AG08396 (cell line): ENCODE data around the gene LRRC31.

Experiments
- DNase-seq: peaks from one replicate; pipeline ENCODE4 v3.0.0; 2012; ENCODE audit warnings: low spot score, mixed read lengths

LRRC31 gene

DNA sequence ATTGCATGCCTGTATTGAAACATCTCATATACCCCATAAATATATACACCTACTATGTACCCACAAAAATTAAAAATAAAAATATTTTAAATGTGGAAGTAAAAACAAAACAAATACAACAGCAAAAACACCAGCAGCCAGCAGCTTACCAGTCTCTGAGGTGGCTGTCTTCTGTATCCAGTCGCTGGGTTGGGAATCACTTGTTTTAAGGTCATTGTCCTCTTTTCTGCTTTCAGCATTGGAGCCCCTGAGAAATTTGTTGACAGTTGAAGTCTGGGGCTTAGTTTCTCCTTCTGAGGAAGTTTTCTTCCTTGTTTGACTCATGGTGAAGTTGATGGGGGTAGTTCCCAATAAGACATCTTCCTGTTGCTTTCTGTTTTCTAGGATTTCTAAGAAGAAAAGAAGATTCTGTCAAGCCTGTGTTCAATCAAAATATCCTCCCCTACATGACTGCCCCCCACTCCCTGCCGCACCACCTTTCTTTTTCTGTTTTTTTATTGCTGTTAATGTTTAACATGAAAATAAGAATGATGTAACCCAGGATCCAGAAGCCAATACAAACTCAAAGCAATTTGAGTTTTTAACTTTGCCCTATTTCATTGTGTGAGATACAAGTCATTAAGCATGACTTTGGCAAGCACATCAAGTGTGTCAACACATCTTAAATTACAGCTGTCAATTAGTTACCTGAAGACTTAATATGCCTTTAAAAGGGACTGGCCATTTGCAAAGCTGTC lies at the start of gene LRRC31:
LRRC31 (minus strand) TSS at position 452 of the 737 bp plus-strand sequence; CDS start at position 324, 128 bp downstream.
- DNase-seq, result no peak

DNA sequence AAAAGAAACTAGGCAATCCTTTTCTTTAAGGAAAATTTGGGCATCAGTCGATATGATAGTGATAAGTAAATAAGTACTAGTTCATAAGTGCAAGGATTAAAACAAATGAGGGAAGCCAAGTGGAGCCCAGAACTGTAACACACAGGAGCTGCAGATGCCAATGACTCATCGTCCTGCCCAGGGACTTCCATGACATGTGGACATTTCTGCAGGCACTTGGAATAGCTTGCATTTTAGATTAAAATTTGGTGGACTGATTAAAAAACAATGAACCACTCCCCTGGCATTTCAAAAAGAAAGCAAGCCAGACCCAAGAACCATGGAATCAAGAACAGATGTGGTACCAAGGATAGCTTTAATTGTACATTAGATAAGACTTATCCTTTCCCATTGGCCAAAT lies 44.6 kb upstream of the LRRC31 start:
- peak; percentile 44 for DNase-seq

DNA sequence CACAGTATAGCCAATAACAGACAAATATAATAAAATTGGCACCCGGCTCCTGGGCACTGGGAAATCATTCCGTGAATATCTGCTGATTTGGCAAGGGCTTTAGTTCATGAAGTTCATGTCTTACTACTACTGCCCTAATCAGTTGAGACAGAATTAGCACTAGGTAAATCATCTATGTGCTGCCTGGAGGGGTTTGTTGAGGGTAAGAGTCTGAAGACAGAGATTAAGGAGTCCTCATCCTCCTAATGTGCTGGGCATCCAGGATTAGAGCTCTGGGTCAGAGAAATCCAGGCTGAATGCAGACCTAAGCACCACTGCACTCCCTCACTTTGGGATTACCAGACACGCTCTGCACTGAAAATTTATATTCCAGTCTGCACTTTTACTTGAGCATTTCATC lies 43.6 kb upstream of the LRRC31 start:
- no peak for DNase-seq

DNA sequence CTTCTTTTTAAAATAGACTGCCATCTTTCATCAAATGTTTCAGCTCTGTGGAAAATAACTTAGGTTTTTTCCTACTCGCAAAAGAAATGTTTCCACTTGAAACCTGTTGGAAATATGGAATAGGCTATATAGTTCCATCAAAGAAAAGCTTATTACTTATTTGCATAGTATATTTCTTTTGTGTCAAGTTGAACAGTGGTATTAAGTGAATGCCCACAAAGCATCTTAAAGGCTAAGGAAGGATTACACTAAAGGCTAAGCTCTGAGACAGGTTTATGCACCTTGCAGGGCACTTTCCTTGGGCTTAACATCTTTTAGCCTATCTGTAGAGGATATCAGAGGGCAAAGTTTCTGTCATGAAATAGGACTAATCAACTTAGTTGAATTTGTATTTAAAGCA lies 41.5 kb upstream of the LRRC31 start, which contains the start of gene SAMD7:
SAMD7 (plus strand) TSS at position 301 of the 400 bp plus-strand sequence. CDS start 7,927 bp downstream, outside the sequence.
- DNase-seq, result no peak

DNA sequence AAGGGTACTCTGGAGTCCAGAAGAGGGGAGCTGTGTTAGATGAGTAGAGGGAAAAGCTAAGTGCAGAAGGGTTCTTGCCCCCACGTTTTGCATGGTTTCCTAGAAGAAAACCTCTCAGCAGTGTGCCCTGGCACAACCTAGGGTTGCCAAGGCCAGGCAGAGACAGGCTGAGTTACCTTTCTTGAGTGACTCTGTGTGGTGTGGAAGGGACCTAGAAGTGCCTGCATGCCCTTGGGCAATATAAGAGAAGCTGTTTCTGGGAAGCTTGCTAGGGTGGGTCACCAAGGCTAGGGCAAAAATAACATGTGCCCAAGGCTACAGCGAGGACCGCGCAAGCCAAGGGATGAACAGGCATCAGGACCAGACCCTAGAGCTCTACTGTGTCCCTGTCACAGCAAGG lies 38.2 kb upstream of the LRRC31 start:
- DNase-seq, result no peak

DNA sequence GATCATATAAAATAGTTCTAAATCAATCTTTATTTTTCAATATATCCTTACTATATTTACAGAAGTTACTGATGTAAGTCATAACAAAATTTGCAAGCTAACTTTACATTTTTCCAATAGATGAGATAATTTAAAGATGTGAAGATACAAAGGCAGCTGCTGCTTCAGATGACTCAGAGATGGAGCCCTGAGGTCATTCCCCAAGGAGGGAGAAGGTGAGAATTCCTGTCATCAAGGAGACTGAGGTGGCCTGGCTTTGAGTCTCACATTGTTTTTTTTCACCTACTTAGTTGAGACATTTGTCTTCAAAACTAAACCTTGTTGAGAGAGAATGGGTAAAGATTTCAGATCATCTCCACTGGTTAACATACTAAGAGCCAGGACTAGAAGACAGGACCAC lies 37.7 kb upstream of the LRRC31 start:
- no peak for DNase-seq

DNA sequence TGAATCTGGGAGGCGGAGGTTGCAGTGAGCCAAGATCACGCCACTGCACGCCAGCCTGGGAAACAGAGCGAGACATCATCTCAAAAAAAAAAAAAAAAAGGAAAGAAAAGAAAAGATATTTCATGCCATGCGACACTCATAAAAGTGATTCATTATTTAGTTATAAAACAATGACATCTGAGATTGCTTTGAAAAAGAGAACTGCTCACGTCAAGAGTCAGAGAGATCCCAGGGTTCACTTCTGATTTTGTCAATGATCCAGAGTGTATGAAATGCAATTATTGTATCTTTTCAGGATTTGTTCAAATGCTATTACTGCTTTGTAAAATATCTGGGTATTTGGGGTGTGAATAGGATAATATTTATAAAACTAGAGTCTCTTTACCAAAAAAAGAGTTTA lies 35.7 kb upstream of the LRRC31 start:
- DNase-seq, result no peak

DNA sequence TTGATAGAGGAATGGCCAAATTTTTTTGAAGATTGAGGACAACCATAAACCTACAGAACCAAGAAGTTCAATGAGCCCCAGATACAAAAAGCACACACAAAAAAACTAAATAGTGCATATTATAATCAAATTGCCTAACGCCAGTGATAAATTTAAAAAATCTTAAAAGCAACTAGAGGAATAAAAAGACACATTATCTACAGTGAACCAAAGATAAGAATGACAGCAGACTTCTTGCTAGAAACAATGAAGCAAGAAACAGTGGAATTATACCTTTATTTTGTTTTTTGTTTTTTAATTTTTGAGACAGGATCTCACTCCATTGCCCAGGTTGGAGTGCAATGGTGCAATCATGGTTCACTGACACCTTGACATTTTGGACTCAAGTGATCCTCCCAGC lies 31.7 kb upstream of the LRRC31 start:
- DNase-seq, result no peak

DNA sequence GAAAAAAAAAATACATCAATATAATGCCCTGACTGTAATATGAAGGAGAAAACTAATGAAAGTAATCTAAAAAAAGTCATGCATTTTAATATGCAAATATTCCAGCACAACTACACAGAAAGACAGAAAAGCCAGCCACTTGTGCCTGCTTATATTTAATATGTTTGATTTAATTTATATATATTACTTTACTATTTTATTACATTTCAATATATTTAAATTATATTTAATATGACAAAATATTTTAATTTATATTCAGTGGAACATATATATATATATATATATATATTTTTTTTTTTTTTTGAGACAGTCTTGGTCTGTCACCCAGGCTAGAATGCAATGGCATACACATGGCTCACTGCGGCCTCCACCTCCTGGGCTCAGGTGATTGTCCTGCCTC lies 27.5 kb upstream of the LRRC31 start:
- no peak for DNase-seq

DNA sequence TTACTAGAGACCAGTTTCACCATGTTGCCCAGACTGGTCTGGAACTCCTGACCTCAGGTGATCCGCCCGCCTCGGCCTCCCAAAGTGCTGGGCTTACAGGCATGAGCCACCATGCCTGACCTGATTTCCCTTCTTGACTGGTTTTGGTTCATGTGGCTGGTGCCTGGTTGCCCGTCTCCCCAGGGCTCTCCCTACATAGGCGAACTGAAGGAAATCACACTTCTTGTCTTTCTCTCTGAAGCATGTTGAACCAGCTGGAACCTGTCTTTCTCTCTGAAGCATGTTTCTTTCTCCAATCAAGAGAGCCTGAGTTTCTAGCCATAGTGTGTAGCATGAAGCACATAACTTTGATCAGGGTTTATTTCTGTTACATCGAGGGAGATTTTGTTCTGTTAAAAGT lies 25.3 kb upstream of the LRRC31 start:
- DNase-seq, result no peak

DNA sequence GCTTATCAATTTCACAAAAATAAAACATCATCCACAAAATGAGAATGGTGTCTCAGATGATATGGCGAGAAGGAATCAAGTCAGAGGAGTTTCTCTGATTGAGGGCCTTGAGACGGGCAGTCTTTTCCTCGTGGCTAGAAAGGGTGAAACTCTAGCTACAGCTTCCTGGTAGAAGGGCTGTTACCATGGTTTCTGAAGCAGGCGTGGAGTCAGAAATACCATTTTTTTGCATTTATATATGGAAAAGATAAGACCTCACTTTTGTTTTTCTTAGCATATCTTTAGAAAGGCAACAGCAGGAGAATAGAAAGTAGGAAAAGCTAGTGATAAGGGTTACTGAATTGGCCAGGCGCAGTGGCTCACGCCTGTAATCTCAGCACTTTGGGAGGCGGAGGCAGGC lies 24.4 kb upstream of the LRRC31 start:
- no peak for DNase-seq

DNA sequence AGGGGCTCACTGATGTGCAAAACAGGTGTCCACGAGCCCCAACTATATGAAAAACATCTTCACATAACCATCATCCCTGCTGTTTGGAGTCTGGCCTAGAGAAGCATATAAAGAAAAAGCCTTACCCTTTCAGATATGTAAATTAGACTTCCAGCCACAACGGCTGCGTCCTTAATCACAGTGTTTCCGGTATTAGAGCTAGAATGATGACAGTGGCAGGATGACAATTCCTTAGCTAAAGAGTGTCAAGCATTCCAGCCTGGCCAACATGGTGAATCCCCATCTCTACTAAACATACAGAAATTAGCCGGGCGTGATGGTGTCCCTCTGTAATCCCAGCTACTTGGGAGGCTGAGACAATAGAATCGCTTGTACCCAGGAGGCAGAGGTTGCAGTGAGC lies 22.2 kb upstream of the LRRC31 start:
- no peak for DNase-seq

DNA sequence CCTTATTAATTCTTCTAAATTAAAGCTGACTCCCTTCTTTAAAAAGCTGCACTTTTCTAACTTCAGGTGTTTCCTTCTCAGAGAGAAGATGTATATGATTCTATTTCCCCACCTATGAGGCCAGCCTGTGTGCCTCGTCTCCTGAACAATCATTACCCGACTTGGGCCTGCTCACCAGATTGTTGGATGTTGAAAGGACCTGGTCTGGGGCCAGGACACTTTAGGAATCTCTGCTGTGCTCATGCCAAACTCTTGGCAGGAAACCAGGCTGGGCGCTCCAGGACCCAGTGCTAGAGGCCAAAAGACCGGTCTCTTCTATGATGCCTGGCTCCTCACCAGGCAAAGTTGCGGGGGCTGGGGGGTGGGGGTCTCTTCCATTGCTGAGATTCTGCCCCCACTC lies 16.9 kb upstream of the LRRC31 start:
- peak; percentile 47 for DNase-seq

DNA sequence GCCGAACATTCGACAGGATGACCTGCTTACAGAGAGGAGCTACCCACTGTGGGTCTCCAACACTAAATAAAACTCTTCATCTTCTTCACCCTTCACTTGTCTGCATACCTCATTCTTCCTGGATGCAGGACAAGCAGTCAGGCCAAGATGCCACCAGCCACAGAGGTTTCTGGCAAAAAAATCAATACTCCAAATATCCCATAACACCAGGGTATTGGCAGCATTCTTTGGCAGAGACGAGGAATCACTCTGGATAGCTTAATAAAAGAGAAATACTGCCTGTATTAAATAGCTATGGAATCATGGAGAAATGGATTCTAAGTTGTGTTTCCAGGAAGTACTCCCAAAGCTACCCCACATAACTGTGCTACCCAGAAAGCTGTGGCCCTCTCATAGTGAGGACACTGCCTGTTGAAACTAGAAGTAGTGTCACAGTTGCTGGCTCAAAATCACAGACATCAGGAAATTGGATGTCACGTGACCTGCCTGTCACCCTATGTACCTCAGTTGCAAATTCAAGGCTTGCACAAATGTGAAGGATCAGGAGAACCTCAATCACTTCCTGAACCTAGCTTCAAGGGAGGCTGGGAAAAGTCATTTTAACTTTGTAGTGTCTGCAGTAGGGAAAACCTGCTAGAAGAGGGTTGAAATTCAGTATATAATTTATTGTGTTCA lies 11.0 kb upstream of the LRRC31 start:
- no peak for DNase-seq

DNA sequence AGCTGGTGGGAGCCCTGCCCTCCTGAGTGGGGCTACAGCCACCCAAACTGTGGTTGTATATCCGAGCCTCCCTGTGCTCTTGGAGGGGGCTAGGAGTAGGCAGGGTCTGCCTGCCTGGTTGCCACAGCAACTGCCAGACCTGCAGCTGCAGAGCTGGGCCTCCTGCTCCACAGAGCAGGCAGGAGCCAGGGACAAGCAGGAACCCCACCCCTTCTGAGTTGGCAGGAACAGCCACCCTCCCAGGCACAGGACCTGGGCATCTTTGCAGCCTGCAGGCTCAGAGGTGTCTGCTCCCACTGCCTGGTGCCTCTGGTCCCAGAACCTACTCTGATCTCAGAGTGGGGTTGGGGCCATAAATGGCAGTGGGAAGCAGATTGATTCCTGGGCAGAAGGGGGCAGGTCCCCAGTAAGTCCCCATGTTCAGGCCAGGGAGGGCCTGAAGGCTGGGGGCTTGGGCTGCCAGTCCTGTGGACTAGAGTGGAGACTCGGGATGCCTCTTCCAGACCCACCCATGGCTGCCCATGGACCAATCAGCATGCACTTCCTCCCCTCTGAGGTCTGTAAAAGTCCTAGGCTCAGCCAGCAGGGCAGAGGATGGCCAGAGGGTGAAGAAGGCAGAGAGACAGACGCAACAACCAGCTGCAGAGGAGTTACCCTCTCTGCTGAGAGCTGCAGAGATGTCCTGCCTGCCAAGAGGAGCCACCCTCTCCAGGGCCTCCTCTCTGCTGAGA lies 10.3 kb upstream of the LRRC31 start:
- no peak for DNase-seq

DNA sequence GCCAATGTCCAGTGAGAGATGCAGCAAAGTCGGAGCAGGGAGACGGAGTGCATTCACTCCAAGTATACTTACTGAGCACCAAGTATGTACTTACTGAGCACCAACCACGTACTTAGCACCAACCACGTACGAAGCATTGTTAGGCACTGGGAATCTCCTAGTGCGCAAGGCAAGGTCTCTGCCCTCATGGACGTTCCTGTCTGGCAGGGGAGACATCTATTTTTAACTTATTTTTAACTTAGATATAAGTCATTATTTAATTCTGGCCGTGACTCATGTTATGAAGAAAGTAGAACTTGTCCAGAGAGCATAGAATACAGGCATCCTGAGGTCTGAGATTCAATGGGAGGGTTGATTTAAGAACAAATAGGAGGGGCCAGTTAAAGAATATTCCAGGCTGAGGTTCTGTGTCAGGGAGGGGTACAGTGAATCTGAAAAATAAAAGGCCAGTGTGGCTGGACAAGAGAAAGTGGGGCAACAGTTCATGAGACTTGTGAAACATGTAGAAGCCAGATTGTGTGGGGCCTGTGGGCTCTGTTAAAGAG lies 9.3 kb upstream of the LRRC31 start:
- DNase-seq, result no peak

DNA sequence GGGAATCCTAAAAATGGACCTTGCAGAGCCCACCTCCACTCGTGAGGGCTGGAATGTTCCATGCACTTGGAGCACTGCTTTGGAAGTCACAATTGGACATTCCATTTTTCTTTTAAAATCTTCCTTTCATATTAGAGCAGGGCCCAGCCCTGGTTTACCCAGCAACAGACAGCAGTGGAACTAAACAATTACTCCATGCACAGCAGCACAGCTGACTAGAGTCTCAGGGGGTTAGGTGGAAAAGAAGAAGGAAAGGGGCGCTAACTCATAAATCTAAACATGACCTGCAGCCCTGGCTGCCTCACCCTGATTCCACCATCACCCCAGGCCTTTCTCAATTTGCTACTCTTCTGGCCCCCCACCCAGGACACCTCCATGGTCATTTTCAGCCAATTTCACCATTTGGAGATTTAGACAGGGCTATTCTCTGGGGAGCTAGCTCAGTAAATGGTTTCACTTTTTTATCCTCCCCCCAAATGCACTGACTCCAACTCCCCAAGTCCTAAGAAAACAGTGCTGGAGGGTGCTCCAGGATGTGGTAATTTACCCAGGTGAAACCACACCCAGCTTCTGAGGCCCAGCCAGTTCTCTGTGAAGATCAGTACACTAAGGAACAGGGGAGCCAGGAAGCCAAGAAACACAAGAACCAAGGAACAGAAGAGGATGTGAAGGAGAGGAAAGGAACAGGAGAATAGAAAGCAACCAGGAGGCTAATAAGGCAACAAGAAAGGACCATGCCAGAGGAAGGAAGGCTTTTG lies 1.6 kb upstream of the LRRC31 start:
- no peak for DNase-seq

DNA sequence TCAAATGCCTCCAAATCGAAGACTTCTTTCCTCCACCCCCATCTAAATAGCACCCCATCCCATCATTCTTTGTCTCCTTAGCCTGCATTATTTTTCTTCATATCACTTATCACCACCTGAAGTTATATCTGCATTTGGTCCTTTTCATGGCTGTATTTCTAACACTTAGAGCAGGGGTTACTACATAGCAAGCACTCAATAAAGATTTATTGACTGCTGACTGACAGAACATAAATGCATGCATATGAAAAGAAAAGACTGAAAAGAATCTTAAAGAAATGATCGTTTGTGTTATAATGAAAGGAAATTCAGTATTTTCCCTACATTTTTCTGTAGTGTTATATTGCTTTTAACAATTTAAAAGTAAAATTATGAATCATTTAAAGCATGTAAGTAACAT lies 1.4 kb downstream of the LRRC31 start:
- no peak for DNase-seq

DNA sequence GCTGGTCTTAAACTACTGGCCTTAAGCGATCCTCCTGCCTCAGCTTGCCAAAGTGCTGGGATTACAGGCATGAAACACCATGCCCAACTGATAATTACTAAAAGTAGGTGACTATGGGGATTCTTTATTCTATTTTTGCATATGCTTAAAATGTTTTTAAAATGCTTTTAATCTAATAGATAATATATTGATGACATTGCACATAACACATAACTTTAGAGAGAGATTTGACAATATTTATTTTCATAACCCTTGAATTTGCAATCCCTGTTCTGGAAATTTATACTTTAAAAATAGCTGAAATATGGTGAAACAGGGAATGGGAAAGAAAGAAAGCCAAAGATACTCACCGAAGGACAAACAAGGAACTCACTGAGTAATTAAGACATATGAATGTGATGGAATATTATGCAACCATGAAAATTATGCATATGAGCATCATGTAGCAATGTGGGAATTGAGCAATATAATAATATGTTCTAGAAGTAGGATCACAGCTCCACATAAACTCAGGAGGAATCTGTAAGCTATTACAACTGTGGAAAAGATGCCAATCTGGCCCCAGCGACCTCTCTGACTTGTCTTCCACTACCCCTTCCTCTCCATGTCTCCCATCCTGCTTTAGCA lies 2.0 kb downstream of the LRRC31 start:
- no peak for DNase-seq

DNA sequence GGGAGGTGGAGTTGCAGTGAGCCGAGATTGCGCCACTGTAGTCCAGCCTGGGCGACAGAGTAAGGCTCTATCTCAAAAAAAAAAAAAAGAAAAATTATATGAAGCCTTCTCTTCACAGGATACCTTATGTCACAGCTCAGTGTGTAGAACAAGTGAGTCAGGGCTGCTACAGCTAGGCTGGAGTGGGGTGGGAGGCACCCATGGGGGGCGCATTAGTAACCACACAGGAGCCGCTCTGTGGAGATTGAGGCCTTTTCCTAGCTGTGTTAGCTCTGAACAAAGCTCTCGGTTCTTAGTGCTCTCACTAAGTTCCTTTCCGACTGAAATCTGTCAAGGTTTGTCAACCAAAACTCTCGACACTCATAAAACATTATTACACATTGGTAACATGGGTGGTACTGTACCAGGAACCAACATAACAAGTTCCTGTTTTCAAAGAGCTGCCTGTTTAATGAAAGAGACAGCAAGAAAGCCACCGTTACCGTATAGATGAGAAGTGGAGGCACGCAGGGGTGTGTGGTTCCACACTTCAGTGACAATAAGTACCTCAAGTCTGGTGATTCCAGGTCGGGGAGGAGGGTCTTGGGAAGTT lies 4.5 kb downstream of the LRRC31 start:
- DNase-seq, result no peak

DNA sequence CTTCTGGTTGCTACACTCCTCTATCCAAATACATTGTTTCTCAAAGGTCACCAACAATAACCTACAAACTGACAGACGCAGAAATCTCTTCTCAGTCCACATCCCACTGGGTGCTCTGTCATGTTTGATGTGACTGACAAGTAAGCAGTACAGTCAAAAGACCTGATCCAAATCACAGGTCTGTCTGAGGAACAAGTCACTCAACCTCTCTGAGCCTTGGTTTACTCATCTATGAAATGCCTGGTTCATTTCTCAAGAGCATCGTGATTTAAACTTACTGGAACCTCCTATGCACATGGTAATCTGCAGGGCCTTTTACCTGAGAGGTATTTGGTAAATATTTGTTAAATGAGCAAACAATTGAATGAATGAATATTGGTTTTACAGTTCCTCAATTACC lies 5.5 kb downstream of the LRRC31 start:
- no peak for DNase-seq
